HG03460 (cell line): Measurements from ENCODE around the gene GCDH.

Experiments used
- ATAC-seq: cut with Tn5 transposase; IDR thresholded peaks from one replicate; pipeline ENCODE4 v1.9.1; 2021; ENCODE audit not compliant: unreplicated experiment

The GCDH gene

DNA sequence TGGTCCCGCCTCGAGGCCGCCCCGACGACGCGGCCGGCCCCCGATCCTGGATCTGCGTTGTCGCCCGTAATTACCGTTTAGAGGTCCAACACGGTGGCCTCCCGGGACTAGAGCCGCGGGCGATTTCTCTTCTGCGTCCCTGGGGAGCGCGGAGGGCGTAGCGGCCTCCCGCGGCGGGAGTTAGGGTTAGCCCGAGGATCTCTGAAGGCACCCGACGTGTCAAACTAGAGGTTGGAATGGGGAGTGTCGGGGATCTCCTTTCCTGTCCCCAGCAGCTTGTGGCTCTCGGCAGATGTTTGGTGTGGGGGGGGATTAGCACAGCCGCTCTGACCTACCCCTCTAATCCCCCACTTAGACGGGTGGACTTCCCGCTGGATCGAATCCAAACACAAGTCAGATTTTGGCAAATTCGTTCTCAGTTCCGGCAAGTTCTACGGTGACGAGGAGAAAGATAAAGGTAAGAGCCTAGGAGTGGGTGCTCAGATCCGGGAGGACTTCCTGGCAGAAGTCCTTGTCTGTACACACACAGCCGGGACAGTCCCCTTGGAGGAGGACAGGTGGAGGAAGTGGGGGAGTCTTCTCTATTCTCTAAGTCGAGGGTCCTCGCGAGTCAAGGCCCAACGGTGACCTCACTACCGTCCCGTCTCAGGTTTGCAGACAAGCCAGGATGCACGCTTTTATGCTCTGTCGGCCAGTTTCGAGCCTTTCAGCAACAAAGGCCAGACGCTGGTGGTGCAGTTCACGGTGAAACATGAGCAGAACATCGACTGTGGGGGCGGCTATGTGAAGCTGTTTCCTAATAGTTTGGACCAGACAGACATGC, 48.0 kb downstream of the GCDH start:
- no peak for ATAC-seq

DNA sequence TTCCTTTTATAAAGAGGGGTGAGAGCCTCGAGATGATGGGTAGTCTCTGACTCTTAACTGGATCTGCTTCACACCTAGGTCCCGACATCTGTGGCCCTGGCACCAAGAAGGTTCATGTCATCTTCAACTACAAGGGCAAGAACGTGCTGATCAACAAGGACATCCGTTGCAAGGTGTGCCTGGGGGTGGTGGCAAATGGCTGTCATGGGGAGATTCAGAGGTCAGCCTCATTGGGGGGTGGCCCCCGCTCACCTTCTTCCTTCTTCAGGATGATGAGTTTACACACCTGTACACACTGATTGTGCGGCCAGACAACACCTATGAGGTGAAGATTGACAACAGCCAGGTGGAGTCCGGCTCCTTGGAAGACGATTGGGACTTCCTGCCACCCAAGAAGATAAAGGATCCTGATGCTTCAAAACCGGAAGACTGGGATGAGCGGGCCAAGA, 49.0 kb downstream of the GCDH start:
- ATAC-seq: no peak

DNA sequence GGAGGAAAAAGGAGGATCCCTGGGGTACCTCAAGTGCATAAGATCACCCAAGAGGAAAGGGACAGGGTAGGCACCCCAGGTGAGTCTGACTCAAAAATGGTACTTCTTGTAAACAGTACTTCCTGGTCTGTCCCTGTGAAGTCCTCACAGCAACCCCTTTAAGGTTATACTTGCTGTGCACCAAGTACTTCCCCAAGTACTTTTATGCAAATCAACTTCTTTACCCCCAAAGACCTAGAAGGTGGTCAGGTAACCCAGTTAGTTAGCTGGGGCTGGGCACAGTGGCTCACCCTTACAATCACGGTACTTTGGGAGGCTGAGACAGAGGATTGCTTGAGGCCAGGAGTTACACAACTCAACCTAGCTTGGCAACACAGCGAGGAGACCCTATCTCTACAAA, 49.9 kb downstream of the GCDH start:
- ATAC-seq: no peak

DNA sequence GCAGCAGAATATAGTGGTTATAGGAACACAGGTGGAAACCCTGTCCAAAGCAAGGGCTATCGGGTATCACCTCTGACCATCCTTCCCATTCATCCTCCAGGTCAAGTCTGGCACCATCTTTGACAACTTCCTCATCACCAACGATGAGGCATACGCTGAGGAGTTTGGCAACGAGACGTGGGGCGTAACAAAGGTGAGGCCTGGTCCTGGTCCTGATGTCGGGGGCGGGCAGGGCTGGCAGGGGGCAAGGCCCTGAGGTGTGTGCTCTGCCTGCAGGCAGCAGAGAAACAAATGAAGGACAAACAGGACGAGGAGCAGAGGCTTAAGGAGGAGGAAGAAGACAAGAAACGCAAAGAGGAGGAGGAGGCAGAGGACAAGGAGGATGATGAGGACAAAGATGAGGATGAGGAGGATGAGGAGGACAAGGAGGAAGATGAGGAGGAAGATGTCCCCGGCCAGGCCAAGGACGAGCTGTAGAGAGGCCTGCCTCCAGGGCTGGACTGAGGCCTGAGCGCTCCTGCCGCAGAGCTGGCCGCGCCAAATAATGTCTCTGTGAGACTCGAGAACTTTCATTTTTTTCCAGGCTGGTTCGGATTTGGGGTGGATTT, 52.6 kb downstream of the GCDH start:
- ATAC-seq: no peak

GRCh38 chr19:12944104-12944674, 53.2 kb downstream of the GCDH start:
- no peak for ATAC-seq

DNA sequence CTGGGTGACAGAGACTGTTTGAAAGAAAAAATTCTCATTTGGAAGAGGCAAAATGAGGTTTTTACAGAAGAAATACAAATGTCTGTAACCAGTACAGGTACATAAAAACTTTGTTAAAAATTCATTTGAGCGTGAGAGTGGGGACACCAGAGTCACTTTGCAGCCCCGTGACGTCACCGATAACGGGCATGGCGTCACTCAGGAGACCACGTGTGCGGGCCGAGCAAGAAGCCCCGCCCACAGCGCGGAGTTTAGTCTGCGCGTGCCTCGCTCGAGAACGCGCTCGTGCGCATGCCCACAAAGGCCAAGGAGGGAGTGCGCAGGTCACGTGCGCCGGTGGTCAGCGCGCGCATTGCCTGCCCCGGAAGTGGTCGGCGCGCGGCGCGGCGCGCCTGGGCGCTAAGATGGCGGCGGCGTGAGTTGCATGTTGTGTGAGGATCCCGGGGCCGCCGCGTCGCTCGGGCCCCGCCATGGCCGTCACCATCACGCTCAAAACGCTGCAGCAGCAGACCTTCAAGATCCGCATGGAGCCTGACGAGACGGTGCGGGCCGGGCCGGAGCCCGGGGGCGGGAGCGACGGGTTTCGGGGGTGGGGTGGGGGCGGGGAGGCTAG, 54.6 kb downstream of the GCDH start, which contains the start of gene RAD23A:
TSS of gene RAD23A (plus strand) at position 384 of the 613 bp plus-strand sequence. CDS start at position 471, 87 bp downstream.
- peak; percentile 66 for ATAC-seq

DNA sequence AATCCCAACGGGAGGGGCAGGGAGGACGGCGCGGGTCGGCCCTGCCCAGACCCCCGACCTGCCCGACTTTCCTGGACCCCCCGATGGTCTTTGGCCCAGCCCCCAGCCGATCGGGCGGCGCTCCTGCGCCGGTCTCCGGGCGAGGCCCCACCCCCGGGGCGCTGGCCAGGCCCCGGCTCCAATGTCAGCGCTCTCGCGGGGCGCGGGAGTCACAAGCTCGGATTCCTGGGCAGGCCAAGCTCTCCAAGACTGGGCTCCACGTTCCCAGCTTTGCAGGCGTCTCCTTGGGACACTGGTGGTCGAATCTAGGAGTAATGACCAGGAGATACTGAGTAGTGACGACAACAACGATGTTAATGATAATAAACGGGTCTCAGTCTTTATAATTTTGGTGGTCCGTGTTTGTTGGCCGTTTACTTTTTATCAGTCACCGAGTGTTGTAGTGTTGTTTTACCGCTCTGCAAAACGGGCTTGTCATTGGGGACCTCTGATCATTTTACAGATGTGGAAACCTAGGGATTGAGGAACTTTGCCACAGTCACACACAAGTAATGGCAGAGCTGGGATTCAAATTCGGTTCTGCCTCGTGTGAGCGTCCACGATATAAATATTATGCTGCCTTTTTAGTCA, 55.2 kb downstream of the GCDH start:
- peak; percentile 34 for ATAC-seq

- no peak for ATAC-seq
Measured at GRCh38 chr19:12946731-12947496, 56.0 kb downstream of the GCDH start.

- ATAC-seq: no peak
Measured at GRCh38 chr19:12947702-12948611, 57.0 kb downstream of the GCDH start.

GRCh38 chr19:12948612-12949362, 57.8 kb downstream of the GCDH start:
- no peak for ATAC-seq
